HG03066 (cell line): ENCODE measurements around the gene PPM1B.
"Not testable (repeated sequence)": the region's sequence is repeated elsewhere in the genome, so short reads cannot be mapped to it uniquely, and the experiment has no call there.

Experiments
- ATAC-seq: cut with Tn5 transposase; IDR thresholded peaks from one replicate; pipeline ENCODE4 v1.9.1; 2021; ENCODE audit warnings: low read depth; ENCODE audit not compliant: unreplicated experiment

PPM1B gene

DNA sequence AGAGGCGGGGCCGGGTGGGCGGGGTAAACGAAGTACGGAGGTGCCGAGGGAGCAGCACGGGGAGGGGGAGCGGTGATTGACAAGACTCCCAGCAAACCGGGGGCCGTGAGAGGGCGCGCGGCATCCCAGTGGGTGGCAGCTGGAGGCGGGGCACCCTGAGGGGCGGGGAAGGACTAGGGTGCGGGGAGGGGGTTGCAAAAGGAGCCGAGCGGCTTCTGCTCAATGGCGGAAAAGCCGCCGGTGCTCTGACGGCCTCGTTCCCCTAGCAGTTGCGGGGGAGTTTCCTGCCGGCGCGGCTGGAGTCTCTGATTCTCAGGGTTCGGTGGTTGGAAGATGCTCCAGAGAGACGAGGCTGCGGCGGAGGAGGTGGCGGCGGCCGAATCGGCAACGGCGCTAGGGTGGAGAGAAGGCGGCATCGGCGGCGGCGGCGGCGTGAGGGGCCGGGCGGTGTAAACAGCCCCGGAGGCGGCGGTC is at the start of gene PPM1B:
TSS of gene PPM1B (plus strand) at position 195 of the 474 bp plus-strand sequence. CDS start 32,325 bp downstream, outside the sequence.
- ATAC-seq: peak; percentile 65

DNA sequence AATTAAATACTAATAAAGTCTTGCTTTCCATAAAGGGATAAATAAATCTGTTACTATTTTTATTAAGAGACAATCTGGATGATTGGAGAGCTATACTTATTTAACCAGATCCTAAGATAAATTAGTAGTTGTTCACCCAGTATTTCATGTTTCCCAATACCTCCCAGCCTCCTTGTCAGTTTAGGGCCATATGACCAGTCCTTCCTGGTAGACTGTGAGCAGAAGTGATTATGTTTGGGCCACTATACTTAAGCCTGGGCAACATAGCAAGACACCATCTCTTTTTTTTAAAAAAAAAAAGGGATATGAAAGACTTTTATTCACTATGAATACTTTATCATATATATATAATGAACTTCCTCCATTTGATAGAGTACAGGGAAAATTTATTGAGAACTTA is 48.8 kb upstream of the PPM1B start:
- ATAC-seq: no peak

DNA sequence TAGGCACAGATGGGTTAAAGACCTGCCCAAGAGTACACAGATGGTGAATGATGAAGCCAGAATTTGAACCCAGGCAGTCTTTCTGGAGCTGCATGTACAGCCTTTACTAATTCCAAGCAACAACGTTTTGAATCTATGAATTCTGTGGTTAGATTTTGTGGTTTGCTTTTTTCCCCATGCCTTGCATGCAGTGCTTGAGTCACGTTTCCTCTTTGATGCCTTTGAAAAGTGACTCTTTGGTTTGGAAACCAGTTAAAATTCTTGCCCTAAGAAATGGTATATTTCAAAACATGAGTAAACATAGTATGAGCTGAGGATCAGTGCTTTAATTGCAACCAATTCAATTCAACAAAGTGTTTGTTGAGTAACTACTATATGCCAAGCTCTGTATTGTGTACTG is 48.2 kb upstream of the PPM1B start:
- ATAC-seq: no peak

DNA sequence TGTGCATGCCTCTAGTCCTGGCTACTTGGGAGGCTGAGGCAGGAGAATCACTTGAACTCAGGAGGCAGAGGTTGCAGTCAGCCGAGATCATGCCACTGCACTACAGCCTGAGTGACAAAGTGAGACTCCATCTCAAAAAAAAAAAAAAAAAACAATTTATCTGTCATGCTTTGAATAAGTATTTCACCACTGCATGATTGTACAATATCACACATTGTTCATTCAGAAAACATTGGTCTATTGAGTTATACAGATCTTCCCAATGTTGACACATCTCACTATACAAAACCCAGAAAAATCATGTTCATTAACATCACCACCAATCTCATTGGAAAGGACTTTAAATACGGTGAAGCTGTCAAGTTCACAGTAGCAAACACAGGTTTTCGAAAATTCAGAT is 46.8 kb upstream of the PPM1B start:
- no peak for ATAC-seq

DNA sequence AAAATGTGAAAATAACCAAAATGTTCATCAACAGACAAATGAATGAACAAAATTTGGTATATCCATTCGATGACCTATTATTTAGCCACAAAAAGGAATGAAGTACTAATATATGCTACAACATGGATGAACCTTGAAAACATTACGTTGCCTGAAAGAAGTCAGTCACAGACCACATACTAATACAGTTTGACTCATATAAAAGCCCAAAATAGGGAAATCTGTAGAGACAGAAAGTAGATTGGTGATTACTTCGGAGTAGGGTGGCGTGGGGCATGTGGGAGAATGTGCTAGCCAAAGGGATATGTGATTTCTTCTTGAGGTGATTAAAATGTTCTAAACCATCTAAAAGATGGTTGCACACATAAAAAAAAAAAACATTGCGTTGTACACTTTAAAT is 44.2 kb upstream of the PPM1B start:
- ATAC-seq: no peak

DNA sequence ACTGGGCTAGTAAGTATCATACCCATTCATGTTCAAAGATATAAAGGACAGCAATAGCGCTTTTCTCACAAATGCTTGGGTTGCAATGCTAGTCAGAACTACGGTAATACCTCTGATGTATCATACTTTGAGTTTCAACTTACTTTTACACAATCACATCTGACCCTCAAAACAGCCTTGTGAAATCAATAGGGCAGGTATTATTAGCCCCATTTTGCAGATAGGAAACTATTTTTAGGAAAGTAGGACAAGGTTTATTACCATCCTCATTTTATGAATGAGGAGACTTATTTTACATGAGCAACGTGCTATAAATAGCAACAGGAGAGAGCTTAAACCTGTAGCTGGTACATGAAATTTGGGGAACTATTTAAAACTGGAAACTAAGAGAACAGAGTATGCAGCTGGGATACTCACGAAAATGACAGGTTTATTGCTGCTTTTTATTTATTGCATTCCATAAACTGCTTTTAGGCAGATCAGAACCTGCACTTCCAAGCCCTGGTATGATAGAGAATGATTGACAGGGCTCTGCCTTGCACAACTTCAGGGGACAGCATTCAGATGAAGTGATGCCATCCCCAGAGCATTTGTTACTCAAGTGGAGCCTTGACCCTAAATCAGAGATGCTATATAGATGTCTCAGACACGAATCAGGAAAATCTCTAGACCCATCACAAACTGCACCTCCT is 42.4 kb upstream of the PPM1B start:
- ATAC-seq: no peak

DNA sequence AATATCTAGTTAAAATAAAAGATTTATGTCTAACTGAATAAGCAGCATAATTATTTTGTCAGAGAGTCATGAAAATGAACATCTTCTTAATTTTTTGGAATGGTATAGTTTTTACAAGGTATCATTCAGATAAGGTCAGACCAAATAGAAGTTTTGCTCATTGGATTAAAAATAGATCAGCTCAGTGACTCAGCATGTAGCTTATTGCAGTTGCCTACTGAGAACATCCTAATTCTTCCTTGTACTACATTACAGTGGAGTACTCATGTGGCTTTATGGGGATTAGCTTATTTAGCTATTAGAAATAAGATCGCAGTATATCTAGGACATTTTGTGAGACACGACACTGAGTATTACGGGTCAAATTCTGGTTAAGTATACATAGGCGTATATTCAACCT is 38.2 kb upstream of the PPM1B start:
- ATAC-seq: no peak

DNA sequence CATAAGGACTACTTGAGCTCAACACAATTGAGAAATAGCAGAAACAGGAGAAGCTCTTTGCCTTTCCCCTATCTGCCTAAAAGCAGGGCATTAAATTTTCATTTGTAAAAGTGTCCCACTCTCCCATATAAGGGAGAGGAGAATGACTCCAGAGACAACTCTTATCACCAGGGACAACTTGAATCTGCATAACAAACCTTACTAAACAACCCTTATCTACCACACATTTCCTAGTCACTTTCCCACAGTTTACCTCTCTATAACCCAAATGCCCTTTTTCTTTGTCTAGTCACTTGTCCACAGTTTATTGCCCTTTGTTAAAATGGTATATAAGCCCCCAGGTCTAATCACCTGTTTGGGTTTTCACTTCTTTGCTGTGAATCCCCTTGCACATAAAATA is 37.5 kb upstream of the PPM1B start:
- no peak for ATAC-seq

DNA sequence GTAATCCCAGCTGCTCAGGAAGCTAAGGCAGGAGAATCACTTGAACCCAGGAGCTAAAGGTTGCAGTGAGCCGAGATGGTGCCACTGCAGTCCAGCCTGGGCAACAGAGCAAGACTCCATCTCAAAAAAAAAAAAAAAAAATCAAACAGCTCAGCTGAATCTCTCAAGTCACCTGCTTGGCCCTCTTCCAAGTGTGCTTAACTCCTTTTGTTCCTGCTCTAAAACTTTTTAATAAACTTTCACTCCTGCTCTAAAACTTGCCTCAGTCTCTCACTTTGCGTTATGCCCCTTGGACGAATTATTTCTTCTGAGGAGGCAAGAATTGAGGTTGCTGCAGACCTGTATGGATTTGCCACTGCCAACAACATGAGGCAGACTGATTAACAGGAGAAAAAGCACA is 35.1 kb upstream of the PPM1B start:
- ATAC-seq: not testable (repeated sequence)

DNA sequence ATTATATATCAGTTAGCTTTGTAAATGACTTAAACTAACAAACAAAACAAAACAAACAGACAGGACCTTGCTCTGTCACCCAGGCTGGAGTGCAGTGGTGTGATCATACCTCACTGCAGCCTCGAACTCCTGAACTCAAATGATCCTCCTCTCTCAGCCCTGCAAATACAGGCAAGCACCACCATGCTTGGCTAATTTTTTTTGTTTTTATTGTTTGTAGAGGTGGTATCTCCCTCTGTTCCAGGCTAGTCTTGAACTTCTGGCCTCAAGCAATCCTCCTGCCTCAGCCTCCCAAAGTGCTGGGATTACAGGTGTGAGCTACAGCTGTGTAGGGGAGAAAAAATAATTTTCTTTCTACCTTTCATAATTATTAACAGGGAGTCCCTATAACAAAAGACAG is 33.8 kb upstream of the PPM1B start:
- no peak for ATAC-seq

DNA sequence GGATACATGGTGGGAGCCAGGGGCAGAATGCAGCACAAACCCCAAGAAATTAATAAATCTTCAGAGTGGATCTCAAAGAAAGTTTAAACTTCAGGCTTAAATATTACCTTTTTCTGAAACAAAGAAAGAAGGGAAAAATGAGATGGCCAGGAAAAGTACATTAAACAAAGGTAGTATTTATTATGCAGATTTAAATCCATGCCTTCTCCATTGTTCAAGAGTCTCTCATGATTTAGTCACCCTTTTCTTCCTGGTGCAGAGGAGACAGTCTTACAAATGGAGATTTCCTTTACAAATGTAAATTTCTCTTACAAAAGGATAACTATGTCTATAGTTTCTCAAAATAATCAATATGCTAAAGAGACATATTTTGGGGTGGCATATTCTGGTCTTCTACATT is 33.4 kb upstream of the PPM1B start:
- ATAC-seq: no peak

DNA sequence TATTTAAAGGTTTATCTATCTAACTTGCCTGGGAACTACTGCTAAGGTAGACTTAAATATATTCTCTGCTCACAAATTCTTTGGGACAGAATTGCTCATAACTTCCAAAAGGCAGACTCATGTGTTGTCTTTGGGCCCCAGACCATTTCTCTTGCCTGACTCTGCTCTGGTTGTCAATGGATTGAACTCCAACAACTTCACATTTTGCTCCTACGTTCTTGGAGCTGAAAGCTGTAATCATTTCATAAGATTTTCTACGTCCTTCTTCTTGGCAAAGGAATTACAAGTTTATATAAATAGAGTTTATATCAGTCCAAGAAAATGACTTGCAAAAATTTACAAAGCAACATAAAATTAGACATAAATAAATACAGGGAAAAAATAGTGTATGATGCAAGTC is 32.9 kb upstream of the PPM1B start:
- no peak for ATAC-seq

DNA sequence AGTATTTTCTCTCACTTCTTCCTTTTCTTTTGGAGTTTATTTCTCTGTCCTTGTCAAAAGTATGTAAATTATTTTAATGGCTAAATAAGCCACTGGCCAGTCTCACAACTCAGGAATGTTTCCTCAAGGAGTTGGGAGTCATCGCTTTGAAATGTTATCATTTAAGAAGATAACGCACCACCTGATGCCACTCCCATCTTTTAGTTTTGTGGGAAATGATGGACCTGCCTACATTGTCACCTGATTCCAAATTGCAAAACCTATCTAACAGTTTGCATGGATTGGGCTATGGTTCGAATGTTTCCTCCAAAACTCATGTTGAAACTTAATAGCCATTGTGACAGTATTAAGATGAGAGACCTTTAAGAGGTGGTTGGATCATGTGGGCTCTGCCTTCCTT is 32.4 kb upstream of the PPM1B start:
- ATAC-seq: no peak

DNA sequence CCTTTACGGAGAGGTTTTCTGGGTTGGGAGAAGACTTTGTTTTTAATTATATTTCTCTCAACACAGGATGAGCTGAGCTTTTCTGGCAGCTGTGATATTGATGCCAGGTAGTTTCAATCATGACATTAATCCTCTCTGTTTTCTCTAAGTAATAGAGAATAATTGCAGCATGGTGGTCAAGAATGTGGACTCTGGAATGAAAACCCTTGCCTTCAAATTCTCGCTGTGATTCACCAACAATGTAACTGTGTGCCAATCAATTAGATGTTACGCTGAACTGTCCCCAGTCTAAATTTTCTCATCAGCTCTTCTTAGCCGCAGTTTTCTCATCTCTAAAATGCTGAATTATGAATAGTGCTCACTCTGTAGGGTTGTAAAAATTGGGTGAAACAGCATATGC is 31.6 kb upstream of the PPM1B start:
- no peak for ATAC-seq

DNA sequence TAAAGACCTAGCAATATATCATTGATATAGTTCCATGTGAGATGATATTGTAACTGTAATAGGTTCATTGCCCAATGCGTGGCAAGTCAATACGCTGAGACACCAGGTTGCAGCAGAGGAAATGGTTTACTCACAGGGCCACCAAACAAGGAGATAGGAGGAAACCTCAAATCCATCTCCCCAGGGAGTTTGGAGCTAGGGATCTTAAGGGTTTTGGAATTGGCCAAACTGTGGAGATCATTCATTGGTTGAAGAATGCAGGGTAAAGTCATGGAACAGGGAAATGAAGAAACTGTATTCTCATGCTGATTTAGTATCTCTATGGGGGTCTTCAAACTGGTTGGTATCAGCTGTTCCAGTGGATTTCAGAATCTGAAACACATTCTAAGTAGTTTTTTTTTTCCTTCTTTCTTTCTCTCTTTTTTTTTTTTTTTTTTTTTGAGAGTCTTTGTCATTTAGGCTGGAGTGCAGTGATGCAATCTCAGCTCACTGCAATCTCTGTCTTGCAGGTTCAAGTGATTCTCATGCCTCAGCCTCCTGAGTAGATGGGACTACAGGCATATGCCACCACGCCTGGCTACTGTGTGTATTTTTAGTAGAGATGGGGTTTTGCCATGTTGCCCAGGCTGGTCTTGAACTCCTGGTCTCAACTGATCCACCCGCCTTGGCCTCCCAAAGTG is 30.7 kb upstream of the PPM1B start:
- ATAC-seq: no peak

DNA sequence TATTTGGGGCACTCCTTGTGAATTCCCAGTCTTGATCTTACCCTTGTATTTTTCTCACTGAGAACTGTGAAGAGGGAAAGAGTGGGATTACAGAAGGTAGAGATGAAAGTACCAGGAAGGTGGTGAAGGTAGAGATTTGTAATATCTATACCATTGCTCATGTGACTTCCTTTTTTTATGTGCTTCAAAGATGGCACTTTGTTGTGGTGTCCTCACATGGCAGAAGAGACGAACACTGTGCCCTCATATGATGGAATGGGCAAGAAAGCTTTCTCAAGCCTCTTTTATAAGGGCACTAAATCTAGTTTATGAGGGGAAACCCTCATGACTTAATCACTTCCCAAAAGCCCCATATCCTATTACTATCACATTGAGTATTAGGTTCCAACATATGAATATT is 28.9 kb upstream of the PPM1B start:
- ATAC-seq: no peak

DNA sequence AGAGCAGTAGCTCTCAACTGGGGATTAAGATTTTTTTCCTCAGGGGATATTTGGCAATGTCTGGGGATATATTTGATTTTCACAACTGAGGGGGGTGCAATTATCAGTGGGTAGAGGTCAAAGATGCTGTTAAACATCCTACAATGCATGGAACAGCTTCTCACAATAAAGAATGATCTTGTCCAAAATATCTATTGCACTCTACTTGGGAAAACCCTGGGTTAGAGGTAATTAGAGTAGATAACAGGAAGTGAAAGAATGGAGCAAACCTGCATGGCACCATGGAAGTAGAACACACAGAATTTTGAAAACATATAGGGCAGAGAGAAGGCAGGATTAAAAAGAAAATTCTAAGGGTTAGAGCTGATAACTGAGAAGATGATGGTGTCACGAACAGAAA is 26.4 kb upstream of the PPM1B start:
- ATAC-seq: no peak

DNA sequence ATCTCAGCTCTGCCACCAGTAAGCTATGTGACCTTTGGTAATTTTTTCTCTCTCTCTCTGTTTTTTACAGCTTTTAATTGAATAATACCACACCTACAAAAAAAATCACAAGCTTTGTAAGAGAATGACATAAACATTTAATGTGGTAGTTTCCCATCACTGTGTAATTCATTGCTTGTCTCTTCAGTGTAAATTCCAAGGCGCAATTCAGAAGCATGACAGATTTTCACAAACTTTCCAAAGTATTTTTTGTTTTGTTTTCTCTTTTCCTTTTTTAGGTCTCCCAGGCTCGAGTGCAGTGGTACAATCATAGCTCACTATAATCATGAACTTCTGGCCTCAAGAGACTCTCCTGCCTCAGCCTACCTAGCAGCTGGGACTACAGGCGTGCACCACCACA is 25.0 kb upstream of the PPM1B start:
- ATAC-seq: no peak

DNA sequence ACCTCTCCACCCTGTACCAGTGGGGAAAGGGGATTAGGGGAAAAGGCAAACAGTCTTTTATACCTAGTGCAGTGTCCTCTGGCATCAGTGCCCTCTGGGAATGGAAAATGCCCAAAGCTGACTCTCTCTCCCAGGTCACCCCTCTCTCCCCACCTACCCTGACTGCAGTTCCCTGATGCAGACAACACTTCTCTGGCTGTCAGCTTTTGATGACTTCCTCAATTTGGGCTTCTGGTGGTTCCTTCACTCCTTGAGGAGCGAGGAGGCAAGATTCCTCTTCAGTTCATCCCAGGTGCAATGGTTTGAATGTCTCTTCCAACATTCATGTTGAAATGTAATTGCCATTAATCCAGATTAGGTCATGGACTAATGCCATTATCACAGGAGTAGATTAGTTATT is 19.7 kb upstream of the PPM1B start:
- ATAC-seq: no peak

DNA sequence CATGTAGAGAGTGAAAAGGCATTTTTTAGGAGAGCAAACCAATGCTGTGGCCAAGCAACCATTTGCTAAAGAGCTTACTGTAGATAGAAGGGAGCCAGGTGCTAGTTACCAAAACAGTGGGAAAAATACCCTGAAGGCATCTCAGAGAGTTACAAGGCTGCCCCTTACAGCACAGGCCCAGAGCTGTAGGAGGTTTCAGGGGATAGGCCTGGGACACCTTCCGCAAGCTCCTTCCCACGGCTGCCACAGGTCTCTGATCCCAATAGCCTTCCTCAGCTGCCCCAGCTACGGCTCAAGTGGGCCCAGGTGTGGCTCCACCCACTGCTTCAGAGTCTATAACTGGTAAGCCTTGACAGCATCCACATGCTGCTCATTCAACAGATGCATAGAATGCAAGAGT is 18.2 kb upstream of the PPM1B start:
- ATAC-seq: no peak

DNA sequence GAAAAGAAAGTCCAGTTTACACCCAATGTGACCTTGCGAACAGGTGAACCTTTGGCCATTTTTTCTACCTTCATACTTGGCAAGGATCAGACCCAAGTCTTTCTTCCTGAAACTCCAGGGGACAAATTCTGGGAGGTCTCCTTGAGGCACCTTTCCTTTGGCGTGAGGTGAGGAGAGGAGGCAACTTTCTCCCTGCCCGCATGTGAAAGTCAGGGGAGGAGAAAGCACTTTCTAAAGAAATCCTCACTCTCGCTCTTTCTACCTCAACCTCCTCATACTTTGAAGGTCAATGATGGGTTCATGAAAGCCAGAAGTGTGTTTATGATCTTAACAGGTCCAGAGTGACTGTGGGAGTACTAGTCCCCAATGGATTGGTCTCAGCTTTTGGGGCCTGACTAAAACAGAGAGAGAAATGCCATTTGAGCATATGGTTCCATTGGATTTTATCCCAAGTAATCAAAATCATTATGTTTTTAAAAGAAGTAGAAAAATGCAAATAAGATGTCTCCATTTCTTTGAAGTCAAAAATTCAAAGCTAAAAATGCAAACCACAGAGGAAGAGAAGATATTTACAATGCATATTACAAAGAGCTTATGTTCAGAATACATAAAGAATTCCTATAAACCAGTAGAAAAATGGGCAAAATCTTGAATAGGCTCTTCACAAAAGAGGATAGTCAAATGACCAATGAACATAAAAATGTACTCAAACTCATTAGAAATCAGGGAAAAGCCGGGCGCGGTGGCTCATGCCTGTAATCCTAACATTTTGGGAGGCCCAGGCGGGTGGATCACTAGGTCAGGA is 15.6 kb upstream of the PPM1B start:
- ATAC-seq: no peak
